Neural cell (in vitro differentiated cells): ENCODE measurements around the gene CADM1. TPM values are rescaled to one million over a fixed set of nuclear protein-coding genes. Genes with fewer than 3 reads are reported as not detected.

ENCODE experiments used
- H2AFZ ChIP-seq: fragments of 200-600, 300-800 bp; sonication (generic), shearing (Covaris generic); 2 replicates; pipeline ENCODE4 v1.6.0; 2014; ENCODE audit warnings: low read depth, mild to moderate bottlenecking, antibody characterized with exemption, low read length, moderate library complexity
- H3F3A ChIP-seq: fragments of 200-600 bp; shearing (Covaris generic); 2 replicates; pipeline ENCODE4 v1.6.1; 2016; ENCODE audit warnings: mild to moderate bottlenecking, moderate library complexity, mixed read lengths, antibody characterized with exemption, low read length; ENCODE audit not compliant: insufficient read depth, poor library complexity, severe bottlenecking
- H3K27ac ChIP-seq: fragments of 200-600, 300-800 bp; sonication (generic), shearing (Covaris generic); 2 replicates; pipeline ENCODE4 v1.5.1; 2014; ENCODE audit warnings: mild to moderate bottlenecking, low read length, moderate library complexity
- H3K27me3 ChIP-seq: fragments of 300-800, 200-600 bp; sonication (generic), shearing (Covaris generic); 2 replicates; pipeline ENCODE4 v1.6.0; 2014; ENCODE audit warnings: mild to moderate bottlenecking, low read depth, low read length, moderate library complexity; ENCODE audit not compliant: insufficient read depth
- H3K36me3 ChIP-seq: fragments of 300-800, 200-600 bp; sonication (generic), shearing (Covaris generic); 2 replicates; pipeline ENCODE4 v1.5.1; 2014; ENCODE audit warnings: mild to moderate bottlenecking, antibody characterized with exemption, low read length, moderate library complexity; ENCODE audit not compliant: insufficient read depth
- H3K4me2 ChIP-seq: fragments of 300-800, 200-600 bp; sonication (generic), shearing (Covaris generic); 2 replicates; pipeline ENCODE4 v1.6.0; 2014; ENCODE audit warnings: mild to moderate bottlenecking, low read length
- H3K4me3 ChIP-seq: fragments of 300-800, 200-600 bp; sonication (generic), shearing (Covaris generic); 2 replicates; pipeline ENCODE4 v1.5.1; 2014; ENCODE audit warnings: mild to moderate bottlenecking, low read length, moderate library complexity
- H3K79me2 ChIP-seq: fragments of 200-600 bp; shearing (Covaris generic); replicated peaks from 2 replicates; pipeline ENCODE4 v1.6.0; 2014; ENCODE audit warnings: mild to moderate bottlenecking, low read length, moderate library complexity; ENCODE audit not compliant: insufficient read depth
- H3K9ac ChIP-seq: fragments of 300-800, 200-600 bp; sonication (generic), shearing (Covaris generic); 2 replicates; pipeline ENCODE4 v1.6.1; 2016; ENCODE audit warnings: mild to moderate bottlenecking, low read length, mixed read lengths
- H3K9me2 ChIP-seq: fragments of 200-600 bp; shearing (Covaris generic); 2 replicates; pipeline ENCODE4 v1.6.1; 2016; ENCODE audit warnings: mild to moderate bottlenecking, low read length, mixed read lengths; ENCODE audit not compliant: insufficient read depth
- H3K9me3 ChIP-seq: fragments of 200-600, 300-800 bp; sonication (generic), shearing (Covaris generic); 2 replicates; pipeline ENCODE4 v1.6.1; 2016; ENCODE audit warnings: mild to moderate bottlenecking, mixed run types, low read length, moderate library complexity, mixed read lengths
- H4K20me1 ChIP-seq: fragments of 200-600 bp; shearing (Covaris generic); 2 replicates; pipeline ENCODE4 v1.6.1; 2016; ENCODE audit warnings: mild to moderate bottlenecking, mixed run types; ENCODE audit not compliant: insufficient read depth
- EP300 ChIP-seq: fragments of 450-650 bp; conservative IDR thresholded peaks from 2 replicates; pipeline ENCODE4 v1.6.1; 2014; ENCODE audit warnings: antibody characterized with exemption, mild to moderate bottlenecking, moderate library complexity; ENCODE audit not compliant: poor library complexity, severe bottlenecking
- EZH2 ChIP-seq: fragments of 200-600, 300-800 bp; shearing (Covaris generic), sonication (generic); IDR thresholded peaks from 2 replicates; pipeline ENCODE4 v1.6.1; 2014; ENCODE audit warnings: antibody characterized with exemption, low read length, borderline replicate concordance, mild to moderate bottlenecking; ENCODE audit not compliant: insufficient read depth, poor library complexity, severe bottlenecking
- MXI1 ChIP-seq: fragments of 450-650 bp; conservative IDR thresholded peaks from 2 replicates; pipeline ENCODE4 v1.6.1; 2014; ENCODE audit warnings: antibody characterized with exemption, mild to moderate bottlenecking; ENCODE audit not compliant: poor library complexity, severe bottlenecking
- POLR2AphosphoS5 ChIP-seq: IDR thresholded peaks from 2 replicates; pipeline ENCODE4 v1.6.1; 2012
- RAD21 ChIP-seq: fragments of 450-650 bp; conservative IDR thresholded peaks from 2 replicates; pipeline ENCODE4 v1.6.1; 2014; ENCODE audit warnings: antibody characterized with exemption, mild to moderate bottlenecking, moderate library complexity
- REST ChIP-seq: IDR thresholded peaks from 2 replicates; pipeline ENCODE4 v1.6.1; 2012; ENCODE audit warnings: borderline replicate concordance
- SMC3 ChIP-seq: fragments of 450-650 bp; conservative IDR thresholded peaks from 2 replicates; pipeline ENCODE4 v1.6.1; 2014; ENCODE audit warnings: antibody characterized with exemption, mild to moderate bottlenecking, moderate library complexity; ENCODE audit not compliant: poor library complexity
- TAF1 ChIP-seq: IDR thresholded peaks from 2 replicates; pipeline ENCODE4 v1.6.1; 2012; ENCODE audit warnings: low read depth
- polyA plus RNA-seq: library from polyadenylated mRNA; depleted of rRNA; stranded (reverse); fragments of >200 nt; gene quantifications from 2 replicates; pipeline ENCODE4 v1.2.3, GENCODE V29; 2014
- TF ChIP-seq, protein P1 (sequence below): fragments of 450-650 bp; IDR thresholded peaks from 2 replicates; pipeline ENCODE4 v1.5.1; 2014; ENCODE audit warnings: antibody characterized with exemption, mild to moderate bottlenecking, moderate library complexity; ENCODE audit not compliant: poor library complexity, severe bottlenecking

CADM1 gene
- polyA plus RNA-seq, 1 donor from 2014 or later: 92.1 TPM

DNA sequence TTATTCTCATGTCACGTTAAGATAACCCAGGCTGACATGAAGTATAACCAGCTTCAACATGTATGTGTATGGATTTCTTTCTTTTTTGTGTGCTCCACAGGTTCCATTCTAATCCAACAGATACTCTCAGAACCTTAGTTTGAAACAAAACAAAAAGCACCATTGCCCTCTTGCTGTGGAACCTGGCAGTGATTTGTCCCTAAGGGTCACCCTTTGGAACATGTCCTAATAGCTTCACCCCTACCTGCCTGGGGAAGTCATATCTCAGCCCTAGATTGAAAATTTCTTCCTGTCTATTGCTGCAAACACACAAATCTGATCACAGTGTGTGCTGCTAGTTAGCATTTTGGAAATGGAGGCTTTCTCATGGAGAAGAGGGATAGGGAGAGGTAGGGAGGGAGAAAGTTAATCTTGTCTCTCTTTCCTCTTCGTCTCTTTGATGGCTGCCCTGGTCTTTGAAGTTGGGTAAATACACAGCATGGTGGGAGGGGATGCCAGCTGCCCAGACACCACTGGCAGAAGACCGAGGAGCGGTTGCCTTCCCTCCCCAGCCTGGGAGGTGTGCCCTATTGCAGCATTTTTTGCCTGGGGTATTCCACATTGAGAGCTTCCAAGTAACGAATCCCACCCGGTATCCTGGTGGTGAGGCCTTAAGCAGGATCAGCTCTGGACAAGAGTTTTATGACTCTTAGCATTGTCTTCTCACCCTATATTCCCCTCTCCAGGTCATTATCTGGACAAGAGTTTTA is 11.6 kb upstream of the CADM1 start:
- H3K4me2 ChIP-seq: no peak overlapping the region
- H3K4me3 ChIP-seq: no peak overlapping the region
- no peaks in the 10 kb centered on the region for H3K9me3 ChIP-seq
- H3K36me3 ChIP-seq: no peaks in the 10 kb centered on the region
- H2AFZ ChIP-seq: no peak overlapping the region
- no peaks in the 10 kb centered on the region for H3K27me3 ChIP-seq
- H4K20me1 ChIP-seq: no peaks in the 10 kb centered on the region
- no peaks in the 10 kb centered on the region for H3F3A ChIP-seq
- no peaks in the 10 kb centered on the region for H3K9me2 ChIP-seq
- TF ChIP-seq, protein P1, sequence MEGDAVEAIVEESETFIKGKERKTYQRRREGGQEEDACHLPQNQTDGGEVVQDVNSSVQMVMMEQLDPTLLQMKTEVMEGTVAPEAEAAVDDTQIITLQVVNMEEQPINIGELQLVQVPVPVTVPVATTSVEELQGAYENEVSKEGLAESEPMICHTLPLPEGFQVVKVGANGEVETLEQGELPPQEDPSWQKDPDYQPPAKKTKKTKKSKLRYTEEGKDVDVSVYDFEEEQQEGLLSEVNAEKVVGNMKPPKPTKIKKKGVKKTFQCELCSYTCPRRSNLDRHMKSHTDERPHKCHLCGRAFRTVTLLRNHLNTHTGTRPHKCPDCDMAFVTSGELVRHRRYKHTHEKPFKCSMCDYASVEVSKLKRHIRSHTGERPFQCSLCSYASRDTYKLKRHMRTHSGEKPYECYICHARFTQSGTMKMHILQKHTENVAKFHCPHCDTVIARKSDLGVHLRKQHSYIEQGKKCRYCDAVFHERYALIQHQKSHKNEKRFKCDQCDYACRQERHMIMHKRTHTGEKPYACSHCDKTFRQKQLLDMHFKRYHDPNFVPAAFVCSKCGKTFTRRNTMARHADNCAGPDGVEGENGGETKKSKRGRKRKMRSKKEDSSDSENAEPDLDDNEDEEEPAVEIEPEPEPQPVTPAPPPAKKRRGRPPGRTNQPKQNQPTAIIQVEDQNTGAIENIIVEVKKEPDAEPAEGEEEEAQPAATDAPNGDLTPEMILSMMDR: no peak
- TF ChIP-seq SMC3: no peak
- no peak for TF ChIP-seq RAD21
- no peak for TF ChIP-seq EZH2
- TF ChIP-seq EP300: no peak
- TF ChIP-seq MXI1: no peak
- no peak for TF ChIP-seq POLR2AphosphoS5
- no peak for TF ChIP-seq REST
- TF ChIP-seq TAF1: no peak
- H3K79me2 ChIP-seq: no peaks in the 10 kb centered on the region
- H3K9ac ChIP-seq: no peak overlapping the region
- no peak overlapping the region for H3K27ac ChIP-seq

DNA sequence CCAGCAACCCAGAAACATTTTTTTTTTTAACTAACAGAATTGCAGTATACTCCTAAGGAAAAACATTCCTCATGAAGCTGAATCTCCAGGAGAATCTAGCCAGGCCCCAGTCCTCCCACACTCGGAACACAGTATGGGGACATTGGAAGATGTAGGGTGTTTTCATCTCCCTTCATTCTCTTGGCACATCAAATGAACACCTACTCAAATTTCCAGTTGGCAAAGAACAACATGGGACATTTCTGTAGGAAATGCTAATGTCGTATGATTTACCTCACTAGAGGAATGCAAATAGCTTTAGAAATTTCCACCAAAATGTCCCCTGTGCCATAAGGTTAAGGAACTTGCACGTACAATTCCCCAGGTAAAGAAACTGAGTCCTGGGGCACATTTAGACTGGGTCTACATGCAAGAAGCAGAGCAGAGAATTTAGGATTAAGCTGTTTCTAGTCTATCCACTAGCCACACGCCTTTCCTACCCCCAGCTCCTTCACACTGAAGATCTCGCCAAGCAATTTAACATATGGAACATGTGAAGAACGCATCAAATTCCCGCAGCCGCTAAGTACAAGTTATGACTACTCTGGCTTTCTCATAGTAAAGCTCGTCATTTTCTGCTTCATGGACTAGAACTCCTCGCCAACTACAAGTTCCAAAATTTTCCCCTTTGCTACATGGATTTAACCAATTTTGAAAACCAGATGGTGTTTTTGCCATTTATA is 2.9 kb upstream of the CADM1 start:
- Histone ChIP-seq H3K27ac (no peak overlapping the region), H4K20me1 (no peaks in the 10 kb centered on the region), H2AFZ (no peak overlapping the region), H3K4me3 (no peak overlapping the region), H3K27me3 (no peaks in the 10 kb centered on the region), H3F3A (no peaks in the 10 kb centered on the region), H3K9ac (no peak overlapping the region), H3K79me2 (peaks cover 16% of the 10 kb centered on the region), H3K9me2 (no peaks in the 10 kb centered on the region), H3K9me3 (no peaks in the 10 kb centered on the region), H3K4me2 (no peak overlapping the region), H3K36me3 (no peaks in the 10 kb centered on the region)
- no peak for TF ChIP-seq MXI1
- no peak for TF ChIP-seq EP300
- no peak for TF ChIP-seq EZH2
- TF ChIP-seq SMC3: no peak
- TF ChIP-seq REST: no peak
